HG03442 (cell line): Measurements from ENCODE around the gene AMPD2.
A peak's percentile ranks its signal among the peaks of the same experiment; 100 is the strongest.
"Not testable (repeated sequence)": the region's sequence is repeated elsewhere in the genome, so short reads cannot be mapped to it uniquely, and the experiment has no call there.

Experiments used
- ATAC-seq: cut with Tn5 transposase; IDR thresholded peaks from one replicate; pipeline ENCODE4 v1.9.1; 2021; ENCODE audit warnings: mild to moderate bottlenecking, moderate library complexity; ENCODE audit not compliant: unreplicated experiment

Gene AMPD2

DNA sequence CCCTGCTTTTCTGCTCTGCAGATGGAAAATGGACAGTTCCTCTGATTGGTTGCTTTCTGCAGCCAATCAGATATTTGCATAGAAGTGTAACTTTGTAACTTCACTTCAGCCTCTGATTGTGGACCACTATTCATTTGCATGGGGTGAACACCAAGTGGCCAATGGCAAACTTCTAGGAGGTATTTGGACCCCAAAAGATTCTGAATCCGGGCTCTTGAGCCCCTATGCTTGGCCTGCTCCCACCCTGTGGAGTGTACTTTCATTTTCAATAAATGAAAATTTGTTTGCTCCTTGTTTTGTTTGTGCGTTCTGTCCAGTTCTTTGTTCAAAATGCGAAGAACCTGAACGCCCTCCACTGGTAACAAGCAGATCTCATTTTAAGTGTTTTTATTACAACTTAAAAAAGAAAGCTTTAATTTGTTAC, 29.9 kb downstream of the AMPD2 start:
- no peak for ATAC-seq

DNA sequence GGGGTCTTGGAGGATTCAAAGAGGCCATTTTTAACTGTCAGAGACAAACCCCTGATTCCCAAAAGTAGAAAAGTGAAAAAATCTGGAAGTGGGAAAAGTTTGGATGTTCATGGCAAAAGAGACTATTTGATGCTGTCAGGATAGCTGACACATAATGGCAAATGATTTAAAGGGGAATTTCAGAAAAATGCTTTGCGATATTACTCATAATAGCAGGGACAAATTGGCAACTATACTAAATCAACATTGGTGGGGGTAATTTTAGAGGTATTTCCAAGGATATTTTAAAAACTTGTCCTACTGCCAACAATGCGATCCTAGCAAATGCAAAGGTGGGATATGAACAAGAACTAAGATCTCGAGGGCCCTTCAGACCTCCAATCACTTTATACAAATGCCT, 31.0 kb downstream of the AMPD2 start:
- no peak for ATAC-seq

GRCh38 chr1:109652402-109652801, 32.8 kb downstream of the AMPD2 start:
- no peak for ATAC-seq

DNA sequence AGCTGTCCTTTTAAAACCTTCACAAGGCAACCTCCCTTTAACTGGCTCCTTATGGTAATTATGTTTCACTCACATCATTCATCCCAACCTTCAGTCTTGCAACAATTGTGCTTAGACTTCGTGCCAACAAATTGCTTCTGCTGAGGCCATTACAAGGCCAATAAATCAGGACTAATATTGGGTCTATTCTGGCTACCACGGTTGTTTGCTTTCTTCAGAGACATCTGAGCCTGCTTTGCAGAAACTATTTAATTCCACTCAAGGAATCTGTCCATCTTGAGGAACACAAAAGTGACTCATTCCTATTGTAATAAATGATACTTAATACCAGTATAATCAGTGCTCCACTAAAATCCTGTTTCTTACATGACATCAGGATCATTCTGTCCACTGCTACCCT, 33.7 kb downstream of the AMPD2 start:
- no peak for ATAC-seq

DNA sequence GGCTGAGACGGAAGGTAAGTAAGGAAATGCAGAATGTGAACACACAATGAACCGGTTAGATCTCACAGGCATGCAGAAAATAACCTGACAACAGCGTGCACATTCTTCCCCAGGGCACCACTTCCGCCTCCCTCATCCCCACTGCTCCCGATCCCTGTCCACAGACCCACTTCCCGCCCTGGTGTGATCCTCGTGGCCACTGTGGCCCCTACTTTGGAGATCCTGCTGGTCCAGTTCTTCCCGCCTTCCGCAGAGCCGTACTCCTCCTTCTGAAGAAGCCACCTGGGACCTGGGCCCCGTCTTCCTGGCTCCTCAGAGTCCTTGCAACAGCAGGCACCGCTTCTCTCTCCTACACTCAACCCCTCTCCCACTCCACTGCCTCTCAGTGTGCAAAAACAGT, 34.9 kb downstream of the AMPD2 start:
- no peak for ATAC-seq

DNA sequence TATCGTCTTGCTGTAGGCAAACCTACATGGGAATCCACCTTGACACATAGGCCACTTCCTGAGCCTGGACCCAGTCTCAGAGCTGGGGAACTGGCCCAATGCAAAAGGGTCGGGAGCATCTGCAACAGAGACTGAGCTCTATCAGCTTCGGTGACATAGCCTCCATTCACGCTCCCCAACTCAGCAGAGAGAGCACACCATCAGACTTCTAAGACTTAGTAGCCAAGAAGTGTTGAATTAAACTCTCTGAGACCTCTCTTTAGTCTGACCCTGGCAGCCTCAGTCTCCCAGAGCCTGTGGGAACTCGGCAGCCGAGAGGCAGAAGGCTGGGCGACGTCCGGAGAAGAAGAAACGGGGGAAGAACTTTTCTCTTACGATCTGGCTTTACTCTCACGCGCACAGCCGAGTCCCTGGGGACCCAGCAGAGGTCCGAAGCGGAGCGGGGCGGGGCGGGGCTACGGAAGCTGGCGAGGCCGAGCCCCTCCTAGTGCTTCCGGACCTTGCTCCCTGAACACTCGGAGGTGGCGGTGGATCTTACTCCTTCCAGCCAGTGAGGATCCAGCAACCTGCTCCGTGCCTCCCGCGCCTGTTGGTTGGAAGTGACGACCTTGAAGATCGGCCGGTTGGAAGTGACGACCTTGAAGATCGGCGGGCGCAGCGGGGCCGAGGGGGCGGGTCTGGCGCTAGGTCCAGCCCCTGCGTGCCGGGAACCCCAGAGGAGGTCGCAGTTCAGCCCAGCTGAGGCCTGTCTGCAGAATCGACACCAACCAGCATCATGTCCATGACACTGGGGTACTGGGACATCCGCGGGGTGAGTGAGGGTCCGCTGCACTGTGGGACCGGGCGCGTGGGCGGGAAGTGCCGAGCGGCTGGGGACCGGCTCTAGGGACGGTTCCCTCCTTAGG, 36.2 kb downstream of the AMPD2 start, which contains the start of gene GSTM4:
TSS of gene GSTM4 (plus strand) at position 485 of the 905 bp plus-strand sequence. CDS start at position 776, 291 bp downstream.
- peak; percentile 84 for ATAC-seq

DNA sequence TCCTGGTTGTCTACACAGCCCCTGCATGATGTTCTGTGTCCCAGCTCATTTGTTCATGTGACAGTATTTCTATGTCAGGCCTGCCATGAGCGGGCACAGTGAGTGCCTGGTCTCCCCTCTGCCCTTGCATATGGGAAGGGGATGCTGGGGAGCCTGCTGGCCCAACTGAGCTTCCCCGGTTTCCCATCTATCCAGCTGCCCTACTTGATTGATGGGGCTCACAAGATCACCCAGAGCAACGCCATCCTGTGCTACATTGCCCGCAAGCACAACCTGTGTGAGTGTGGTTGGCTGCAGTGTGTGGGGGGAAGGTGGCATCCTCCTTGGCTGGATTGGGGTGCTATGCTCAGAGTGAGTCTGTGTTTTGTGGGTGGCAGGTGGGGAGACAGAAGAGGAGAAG, 37.8 kb downstream of the AMPD2 start:
- ATAC-seq: no peak

DNA sequence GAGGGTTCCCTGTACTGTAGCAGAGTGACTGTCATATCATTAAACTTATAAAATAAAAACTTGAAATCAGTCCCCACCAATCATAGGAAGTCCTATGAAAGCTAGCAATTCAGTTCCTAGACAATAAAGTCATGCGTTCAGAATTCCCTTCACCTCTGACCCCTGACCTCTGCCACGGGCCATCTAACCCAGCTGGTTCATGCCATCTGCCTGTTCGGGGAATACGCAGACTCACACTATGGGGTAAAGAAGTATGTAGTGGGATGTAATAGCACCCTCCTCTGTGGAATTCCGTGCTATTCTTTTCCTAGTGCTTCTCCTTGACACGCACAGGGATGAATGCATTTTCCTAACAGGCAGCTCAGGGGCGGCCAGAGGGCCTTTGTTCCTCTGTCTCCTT, 38.3 kb downstream of the AMPD2 start:
- ATAC-seq: no peak

GRCh38 chr1:109658533-109659042, 39.0 kb downstream of the AMPD2 start:
- no peak for ATAC-seq

DNA sequence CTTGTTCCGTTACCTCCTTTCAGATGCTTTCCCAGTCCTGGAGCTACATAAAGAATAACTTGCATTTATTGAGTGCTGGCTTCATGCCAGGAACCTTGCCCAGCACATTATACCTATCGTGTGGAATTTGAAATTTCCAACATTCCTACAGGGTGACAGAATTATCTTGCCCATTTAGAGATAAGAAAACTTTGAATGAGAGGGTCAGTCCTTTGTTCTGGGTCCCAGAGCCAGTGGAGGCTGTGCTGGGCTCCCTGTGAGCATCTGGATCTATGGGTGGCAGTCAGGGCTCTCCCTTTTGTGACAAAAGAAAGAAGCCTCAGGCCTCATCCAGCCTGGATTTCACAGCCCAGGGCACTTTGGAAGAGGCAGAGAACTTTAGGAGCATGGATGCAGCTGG, 39.5 kb downstream of the AMPD2 start:
- ATAC-seq: no peak

DNA sequence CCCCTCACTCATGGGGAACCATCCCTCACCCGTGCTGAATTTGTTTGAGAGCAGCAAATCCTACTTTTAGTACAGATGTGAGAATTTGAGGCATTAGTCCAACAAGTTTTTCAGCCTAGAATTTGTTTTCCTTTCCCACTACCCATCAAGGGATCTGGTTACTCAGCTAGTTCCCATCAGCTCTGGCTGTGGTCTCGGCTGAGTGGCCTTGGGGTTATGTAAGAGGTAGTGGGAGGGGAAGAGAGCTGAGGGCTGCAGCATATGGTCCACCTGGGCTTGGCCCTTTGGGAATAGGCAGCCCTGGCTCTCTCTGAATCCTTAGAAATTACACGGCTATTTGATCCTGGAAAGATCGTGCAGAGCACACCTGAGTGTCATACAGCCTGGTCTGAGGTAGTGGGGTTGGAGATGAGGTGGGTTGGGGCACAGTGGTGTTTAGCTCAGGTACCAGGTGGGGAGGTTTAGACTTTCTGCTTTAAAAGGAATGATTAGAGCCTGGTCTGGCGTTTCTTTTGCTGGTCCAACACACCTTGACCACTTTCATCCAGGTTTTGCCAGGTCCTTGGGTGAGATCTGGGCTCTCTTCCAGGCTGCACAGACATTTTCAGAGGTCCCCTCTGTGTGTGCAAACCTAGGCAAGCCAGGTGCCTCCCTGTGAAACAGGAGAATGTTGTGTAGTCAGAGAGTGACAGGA, 40.5 kb downstream of the AMPD2 start:
- no peak for ATAC-seq

GRCh38 chr1:109660691-109661026, 41.0 kb downstream of the AMPD2 start:
- ATAC-seq: not testable (repeated sequence)

GRCh38 chr1:109661391-109661790, 41.8 kb downstream of the AMPD2 start:
- ATAC-seq: no peak

GRCh38 chr1:109664671-109665070, 45.0 kb downstream of the AMPD2 start:
- ATAC-seq: no peak

- peak; percentile 68 for ATAC-seq
Observed at GRCh38 chr1:109667452-109668122, 48.0 kb downstream of the AMPD2 start, which contains the start of gene GSTM2. Gene GSTM2 (plus strand): TSS chr1:109668057. CDS start chr1:109668116, 59 bp downstream.

- no peak for ATAC-seq
Observed at GRCh38 chr1:109668123-109668775, 48.6 kb downstream of the AMPD2 start.

- ATAC-seq: no peak
Observed at GRCh38 chr1:109669246-109669948, 49.8 kb downstream of the AMPD2 start.

DNA sequence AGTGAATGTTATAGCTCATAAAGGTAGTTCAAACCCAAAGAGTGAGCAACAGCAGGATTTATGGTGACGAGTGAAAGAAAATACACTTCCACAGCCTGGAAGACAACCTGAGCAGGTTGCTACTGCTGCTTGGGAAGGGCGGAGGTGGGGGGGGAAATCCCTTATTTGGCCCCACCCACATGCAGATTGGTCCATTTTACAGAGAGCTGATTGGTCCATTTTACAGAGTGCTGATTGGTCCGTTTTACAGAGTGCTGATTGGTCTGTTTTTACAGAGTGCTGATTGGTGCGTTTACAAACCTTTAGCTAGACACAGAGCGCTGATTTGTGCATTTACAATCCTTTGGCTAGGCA, 50.3 kb downstream of the AMPD2 start:
- not testable (repeated sequence) for ATAC-seq

DNA sequence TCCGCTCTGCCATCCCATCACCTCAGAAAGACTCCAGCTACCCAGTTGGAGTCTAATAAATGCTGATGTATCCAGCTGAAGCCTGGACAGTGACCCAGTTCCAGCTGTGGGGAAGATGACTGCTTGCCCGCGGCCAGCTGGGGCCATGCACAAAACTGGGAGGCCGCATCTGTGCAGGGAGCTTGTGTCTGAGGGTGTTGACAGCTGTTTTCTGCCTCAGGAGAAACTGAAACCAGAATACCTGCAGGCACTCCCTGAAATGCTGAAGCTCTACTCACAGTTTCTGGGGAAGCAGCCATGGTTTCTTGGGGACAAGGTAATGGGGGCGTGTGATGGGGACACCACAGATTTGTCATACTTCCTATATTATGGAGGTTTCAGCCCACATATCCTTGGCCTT, 51.4 kb downstream of the AMPD2 start:
- ATAC-seq: no peak

- ATAC-seq: not testable (repeated sequence)
Observed at GRCh38 chr1:109673861-109674260, 54.2 kb downstream of the AMPD2 start.
